Neural cell (in vitro differentiated cells): Measurements from ENCODE around the gene UIMC1.

Experiments
- EP300 ChIP-seq: fragments of 450-650 bp; conservative IDR thresholded peaks from 2 replicates; pipeline ENCODE4 v1.6.1; 2014; ENCODE audit warnings: antibody characterized with exemption, mild to moderate bottlenecking, moderate library complexity; ENCODE audit not compliant: poor library complexity, severe bottlenecking
- EZH2 ChIP-seq: fragments of 200-600, 300-800 bp; shearing (Covaris generic), sonication (generic); IDR thresholded peaks from 2 replicates; pipeline ENCODE4 v1.6.1; 2014; ENCODE audit warnings: antibody characterized with exemption, low read length, borderline replicate concordance, mild to moderate bottlenecking; ENCODE audit not compliant: insufficient read depth, poor library complexity, severe bottlenecking
- MXI1 ChIP-seq: fragments of 450-650 bp; conservative IDR thresholded peaks from 2 replicates; pipeline ENCODE4 v1.6.1; 2014; ENCODE audit warnings: antibody characterized with exemption, mild to moderate bottlenecking; ENCODE audit not compliant: poor library complexity, severe bottlenecking
- POLR2AphosphoS5 ChIP-seq: IDR thresholded peaks from 2 replicates; pipeline ENCODE4 v1.6.1; 2012
- RAD21 ChIP-seq: fragments of 450-650 bp; conservative IDR thresholded peaks from 2 replicates; pipeline ENCODE4 v1.6.1; 2014; ENCODE audit warnings: antibody characterized with exemption, mild to moderate bottlenecking, moderate library complexity
- SMC3 ChIP-seq: fragments of 450-650 bp; conservative IDR thresholded peaks from 2 replicates; pipeline ENCODE4 v1.6.1; 2014; ENCODE audit warnings: antibody characterized with exemption, mild to moderate bottlenecking, moderate library complexity; ENCODE audit not compliant: poor library complexity
- TAF1 ChIP-seq: IDR thresholded peaks from 2 replicates; pipeline ENCODE4 v1.6.1; 2012; ENCODE audit warnings: low read depth
- TF ChIP-seq, protein P1 (sequence below): fragments of 450-650 bp; IDR thresholded peaks from 2 replicates; pipeline ENCODE4 v1.5.1; 2014; ENCODE audit warnings: antibody characterized with exemption, mild to moderate bottlenecking, moderate library complexity; ENCODE audit not compliant: poor library complexity, severe bottlenecking
- TF ChIP-seq, protein P2 (sequence below): IDR thresholded peaks from 2 replicates; pipeline ENCODE4 v1.6.1; 2012; ENCODE audit warnings: borderline replicate concordance

DNA sequence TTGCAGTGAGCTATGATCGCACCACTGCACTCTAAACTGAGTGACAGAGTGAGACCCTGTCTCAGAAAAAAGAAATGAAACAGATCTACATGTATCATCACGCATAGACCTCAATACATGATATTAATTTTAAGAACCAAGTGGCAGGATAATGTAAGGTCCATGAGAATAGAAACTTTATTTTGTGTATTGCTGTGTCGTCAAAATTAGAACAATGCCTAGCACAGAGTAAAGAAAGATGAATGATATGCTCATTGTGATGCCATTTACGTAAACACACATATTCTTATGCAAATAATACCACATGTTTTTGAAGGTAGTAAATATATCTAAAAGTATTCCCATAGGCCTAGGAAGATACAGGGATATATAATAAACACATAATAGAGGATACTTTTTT lies 3.6 kb upstream of the UIMC1 start:
- TF ChIP-seq, protein P1, sequence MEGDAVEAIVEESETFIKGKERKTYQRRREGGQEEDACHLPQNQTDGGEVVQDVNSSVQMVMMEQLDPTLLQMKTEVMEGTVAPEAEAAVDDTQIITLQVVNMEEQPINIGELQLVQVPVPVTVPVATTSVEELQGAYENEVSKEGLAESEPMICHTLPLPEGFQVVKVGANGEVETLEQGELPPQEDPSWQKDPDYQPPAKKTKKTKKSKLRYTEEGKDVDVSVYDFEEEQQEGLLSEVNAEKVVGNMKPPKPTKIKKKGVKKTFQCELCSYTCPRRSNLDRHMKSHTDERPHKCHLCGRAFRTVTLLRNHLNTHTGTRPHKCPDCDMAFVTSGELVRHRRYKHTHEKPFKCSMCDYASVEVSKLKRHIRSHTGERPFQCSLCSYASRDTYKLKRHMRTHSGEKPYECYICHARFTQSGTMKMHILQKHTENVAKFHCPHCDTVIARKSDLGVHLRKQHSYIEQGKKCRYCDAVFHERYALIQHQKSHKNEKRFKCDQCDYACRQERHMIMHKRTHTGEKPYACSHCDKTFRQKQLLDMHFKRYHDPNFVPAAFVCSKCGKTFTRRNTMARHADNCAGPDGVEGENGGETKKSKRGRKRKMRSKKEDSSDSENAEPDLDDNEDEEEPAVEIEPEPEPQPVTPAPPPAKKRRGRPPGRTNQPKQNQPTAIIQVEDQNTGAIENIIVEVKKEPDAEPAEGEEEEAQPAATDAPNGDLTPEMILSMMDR = no peak
- TF ChIP-seq, protein P2, sequence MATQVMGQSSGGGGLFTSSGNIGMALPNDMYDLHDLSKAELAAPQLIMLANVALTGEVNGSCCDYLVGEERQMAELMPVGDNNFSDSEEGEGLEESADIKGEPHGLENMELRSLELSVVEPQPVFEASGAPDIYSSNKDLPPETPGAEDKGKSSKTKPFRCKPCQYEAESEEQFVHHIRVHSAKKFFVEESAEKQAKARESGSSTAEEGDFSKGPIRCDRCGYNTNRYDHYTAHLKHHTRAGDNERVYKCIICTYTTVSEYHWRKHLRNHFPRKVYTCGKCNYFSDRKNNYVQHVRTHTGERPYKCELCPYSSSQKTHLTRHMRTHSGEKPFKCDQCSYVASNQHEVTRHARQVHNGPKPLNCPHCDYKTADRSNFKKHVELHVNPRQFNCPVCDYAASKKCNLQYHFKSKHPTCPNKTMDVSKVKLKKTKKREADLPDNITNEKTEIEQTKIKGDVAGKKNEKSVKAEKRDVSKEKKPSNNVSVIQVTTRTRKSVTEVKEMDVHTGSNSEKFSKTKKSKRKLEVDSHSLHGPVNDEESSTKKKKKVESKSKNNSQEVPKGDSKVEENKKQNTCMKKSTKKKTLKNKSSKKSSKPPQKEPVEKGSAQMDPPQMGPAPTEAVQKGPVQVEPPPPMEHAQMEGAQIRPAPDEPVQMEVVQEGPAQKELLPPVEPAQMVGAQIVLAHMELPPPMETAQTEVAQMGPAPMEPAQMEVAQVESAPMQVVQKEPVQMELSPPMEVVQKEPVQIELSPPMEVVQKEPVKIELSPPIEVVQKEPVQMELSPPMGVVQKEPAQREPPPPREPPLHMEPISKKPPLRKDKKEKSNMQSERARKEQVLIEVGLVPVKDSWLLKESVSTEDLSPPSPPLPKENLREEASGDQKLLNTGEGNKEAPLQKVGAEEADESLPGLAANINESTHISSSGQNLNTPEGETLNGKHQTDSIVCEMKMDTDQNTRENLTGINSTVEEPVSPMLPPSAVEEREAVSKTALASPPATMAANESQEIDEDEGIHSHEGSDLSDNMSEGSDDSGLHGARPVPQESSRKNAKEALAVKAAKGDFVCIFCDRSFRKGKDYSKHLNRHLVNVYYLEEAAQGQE = no peak
- TF ChIP-seq EZH2 = no peak
- no peak for TF ChIP-seq POLR2AphosphoS5
- TF ChIP-seq RAD21 = no peak
- no peak for TF ChIP-seq SMC3
- TF ChIP-seq TAF1 = no peak
- no peak for TF ChIP-seq EP300
- no peak for TF ChIP-seq MXI1
